ENCODE results near the gene IL34. TPM values are rescaled to one million over a fixed set of nuclear protein-coding genes. Genes with fewer than 3 reads are reported as not detected.

Gene IL34
- total RNA-seq, 1 donor from 2014 or later: not detected

GRCh38 chr16:70610273-70611223 lies 35.8 kb upstream of the IL34 start:
- H3K4me3 ChIP-seq: no peak overlapping the region
- Mint-ChIP-seq H3K4me3 (no peak overlapping the region), H3K36me3 (no peaks in the 10 kb centered on the region), H3K27me3 (ENCODE audit: insufficient read depth, low read depth) (no peaks in the 10 kb centered on the region), H3K4me1 (no peaks in the 10 kb centered on the region), H3K27ac (peak overlapping the region; percentile 19), H3K9me3 (no peaks in the 10 kb centered on the region)
- no peak overlapping the region for H3K9ac ChIP-seq
- no peaks in the 10 kb centered on the region for H3K27me3 ChIP-seq
- H3K9me3 ChIP-seq (ENCODE audit: low read depth): no peaks in the 10 kb centered on the region
- H3K79me2 ChIP-seq (ENCODE audit: low read depth): no peaks in the 10 kb centered on the region
- no peak for DNase-seq (ENCODE audit: low spot score)
- H4K20me1 ChIP-seq (ENCODE audit: low read depth): no peaks in the 10 kb centered on the region
- no peaks in the 10 kb centered on the region for H3K36me3 ChIP-seq
- H2AFZ ChIP-seq (replicated peaks): no peak overlapping the region
- no peak overlapping the region for H3K27ac ChIP-seq
- no peak for TF ChIP-seq CTCF (IDR thresholded peaks at IDR 0.05)
- TF ChIP-seq EZH2 (IDR thresholded peaks at IDR 0.05): no peak
- TF ChIP-seq EZH2phosphoT487 (IDR thresholded peaks at IDR 0.05): no peak
- no peaks in the 10 kb centered on the region for H3F3A ChIP-seq (ENCODE audit: low read depth)
- H3K4me1 ChIP-seq: no peaks in the 10 kb centered on the region
- no peak overlapping the region for H3K4me2 ChIP-seq

GRCh38 chr16:70611224-70611598 lies 35.1 kb upstream of the IL34 start:
- no peak overlapping the region for H2AFZ ChIP-seq (replicated peaks)
- TF ChIP-seq CTCF (IDR thresholded peaks at IDR 0.05) (no peak), EZH2 (IDR thresholded peaks at IDR 0.05) (no peak), EZH2phosphoT487 (IDR thresholded peaks at IDR 0.05) (no peak)
- H3K27me3 Mint-ChIP-seq (ENCODE audit: insufficient read depth, low read depth): no peaks in the 10 kb centered on the region
- H3K27ac ChIP-seq: no peak overlapping the region
- H3K36me3 Mint-ChIP-seq: no peaks in the 10 kb centered on the region
- no peaks in the 10 kb centered on the region for H3K9me3 Mint-ChIP-seq
- H3F3A ChIP-seq (ENCODE audit: low read depth): no peaks in the 10 kb centered on the region
- no peak overlapping the region for H3K4me2 ChIP-seq
- H3K27ac Mint-ChIP-seq: no peak overlapping the region
- H3K9ac ChIP-seq: no peak overlapping the region
- no peak overlapping the region for H3K4me3 ChIP-seq
- H3K4me1 Mint-ChIP-seq: no peaks in the 10 kb centered on the region
- no peaks in the 10 kb centered on the region for H3K27me3 ChIP-seq
- H3K4me1 ChIP-seq: no peaks in the 10 kb centered on the region
- H3K9me3 ChIP-seq (ENCODE audit: low read depth): no peaks in the 10 kb centered on the region
- H3K79me2 ChIP-seq (ENCODE audit: low read depth): no peaks in the 10 kb centered on the region
- no peaks in the 10 kb centered on the region for H4K20me1 ChIP-seq (ENCODE audit: low read depth)
- DNase-seq (ENCODE audit: low spot score): no peak
- H3K36me3 ChIP-seq: no peaks in the 10 kb centered on the region
- no peak overlapping the region for H3K4me3 Mint-ChIP-seq

- Histone ChIP-seq H3K4me3 (no peak overlapping the region), H3K4me1 (no peaks in the 10 kb centered on the region), H3F3A (ENCODE audit: low read depth) (no peaks in the 10 kb centered on the region), H3K79me2 (ENCODE audit: low read depth) (no peaks in the 10 kb centered on the region), H3K9me3 (ENCODE audit: low read depth) (no peaks in the 10 kb centered on the region), H3K36me3 (no peaks in the 10 kb centered on the region), H2AFZ (replicated peaks) (no peak overlapping the region), H3K9ac (no peak overlapping the region), H3K4me2 (no peak overlapping the region), H4K20me1 (ENCODE audit: low read depth) (no peaks in the 10 kb centered on the region), H3K27ac (no peak overlapping the region), H3K27me3 (no peaks in the 10 kb centered on the region)
- no peak overlapping the region for H3K27ac Mint-ChIP-seq
- H3K36me3 Mint-ChIP-seq: no peaks in the 10 kb centered on the region
- TF ChIP-seq EZH2 (IDR thresholded peaks at IDR 0.05) (no peak), CTCF (IDR thresholded peaks at IDR 0.05) (no peak), EZH2phosphoT487 (IDR thresholded peaks at IDR 0.05) (no peak)
- no peak overlapping the region for H3K4me3 Mint-ChIP-seq
- H3K9me3 Mint-ChIP-seq: no peaks in the 10 kb centered on the region
- no peak for DNase-seq (ENCODE audit: low spot score)
- H3K27me3 Mint-ChIP-seq (ENCODE audit: insufficient read depth, low read depth): no peaks in the 10 kb centered on the region
- H3K4me1 Mint-ChIP-seq: no peaks in the 10 kb centered on the region
Measured at GRCh38 chr16:70611785-70612303, 34.5 kb upstream of the IL34 start.

All from neural progenitor cell (in vitro differentiated cells).